Uterus (tissue), 4 donors: Measurements from ENCODE around the gene PLOD2. TPM values are rescaled to one million over a fixed set of nuclear protein-coding genes. Genes with fewer than 3 reads are reported as not detected.

Experiments
- DNase-seq, 2 donors: peaks; one replicate each; pipeline ENCODE4 v3.0.0-alpha.2; 2019 to 2020
- H3K27ac ChIP-seq, 2 donors: fragments of 200-600 bp; sonication (generic); 1 replicate in 1 of 2; 2 replicates in 1 of 2; pipeline ENCODE4 v1.5.1; 2016 to 2018
- H3K27me3 ChIP-seq, 2 donors: fragments of 200-600 bp; sonication (generic); one replicate each; pipeline ENCODE4 v1.5.1; 2018 to 2019; ENCODE audit warnings: control low read depth in 1 of 2
- H3K36me3 ChIP-seq, 2 donors: fragments of 200-600 bp; sonication (generic); one replicate each; pipeline ENCODE4 v1.5.1; 2019; ENCODE audit warnings: control low read depth in 1 of 2
- H3K4me1 ChIP-seq, 2 donors: fragments of 200-600 bp; sonication (generic); one replicate each; pipeline ENCODE4 v1.5.1; 2018 to 2019; ENCODE audit warnings: control low read depth in 1 of 2
- H3K4me3 ChIP-seq, 2 donors: fragments of 200-600 bp; sonication (generic); 1 replicate in 1 of 2; 2 replicates in 1 of 2; pipeline ENCODE4 v1.5.1; 2018 to 2019; ENCODE audit warnings: mild to moderate bottlenecking in 1 of 2
- H3K9me3 ChIP-seq, 2 donors: fragments of 200-600 bp; sonication (generic); one replicate each; pipeline ENCODE4 v1.5.1; 2019; ENCODE audit warnings: control low read depth in 1 of 2
- POLR2A ChIP-seq, 2 donors: fragments of 450-650 bp; IDR thresholded peaks; one replicate each; pipeline ENCODE4 v1.6.1; 2016; ENCODE audit warnings: antibody characterized with exemption in 2 of 2, mild to moderate bottlenecking in 1 of 2, moderate library complexity in 1 of 2
- intact Hi-C: fragments of 100-400 bp; cut with DNase I; formaldehyde crosslinking; loops from one replicate; pipeline ENCODE4 v1.15.1; 2023; ENCODE audit warnings: low total_unique reads
- total RNA-seq, 4 donors: library from RNA; depleted of rRNA in 3 of 4; stranded (reverse); fragments of >200 nt in 3 of 4; gene quantifications; one replicate each; pipeline versions ENCODE4 v1.1.0 to v1.2.4, GENCODE V29; 2014 to 2023
- TF ChIP-seq, protein P1 (sequence below), 4 experiments: fragments of 200-600 bp in 2 of 4; fragments of 450-650 bp in 2 of 4; sonication (generic) in 2 of 4; IDR thresholded peaks; one replicate each; pipeline ENCODE4 v1.5.1; 2016 to 2019; ENCODE audit warnings: antibody characterized with exemption in 4 of 4, mild to moderate bottlenecking in 2 of 4, moderate library complexity in 1 of 4
- donor health status: DM: yes; HTN: yes; CAD: no.

PLOD2 gene
- total RNA-seq, 4 donors from 2014 or later, result 23.5 to 83.2 (median 45.7) TPM

DNA sequence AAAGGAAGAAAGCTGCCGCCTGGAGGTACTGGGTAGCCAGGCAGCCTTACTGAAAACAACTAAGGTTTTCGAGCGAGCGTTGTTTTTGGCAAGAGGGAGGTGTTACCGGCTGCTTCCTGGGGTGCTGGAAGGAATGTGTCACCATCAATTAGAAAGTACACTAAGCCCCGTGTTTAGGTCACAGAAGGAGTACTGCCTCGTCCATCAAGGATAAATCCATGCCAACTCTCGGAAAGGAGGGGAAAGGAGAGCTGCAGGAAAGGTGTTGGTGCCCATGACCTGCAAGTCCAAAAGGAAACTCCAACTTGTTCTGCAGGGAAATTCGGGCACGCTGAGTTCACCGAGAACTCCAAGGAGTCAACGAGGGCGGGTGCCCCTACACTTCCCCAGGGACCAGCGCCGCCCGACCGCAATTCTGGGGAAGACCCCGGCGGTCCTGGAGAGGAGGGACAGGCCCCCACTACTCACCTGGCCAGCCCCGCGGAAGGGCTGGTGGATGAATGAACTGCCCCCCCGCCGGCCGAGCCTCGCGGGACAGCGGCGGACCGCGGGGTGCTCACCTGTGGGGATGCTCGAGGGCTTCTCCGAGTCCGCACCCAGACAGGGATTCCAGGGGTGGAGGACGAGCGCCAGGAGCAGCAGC is 542 bp downstream of the PLOD2 start:
- intact Hi-C loops, result no loop called here
- H3K4me1 ChIP-seq, result peaks cover 0 to 5% of the 10 kb centered on the region in 2 donors
- H3K27ac ChIP-seq, result peak overlapping the region; percentile 97
- H3K4me3 ChIP-seq, result peak overlapping the region; percentile 65 to 79
- no peaks in the 10 kb centered on the region for H3K36me3 ChIP-seq
- peak; percentile 68 to 81 for DNase-seq
- no peaks in the 10 kb centered on the region for H3K27me3 ChIP-seq
- peak in 1 of 2 donors; percentile 3 for TF ChIP-seq POLR2A (IDR thresholded peaks at IDR 0.05)
- TF ChIP-seq, protein P1, sequence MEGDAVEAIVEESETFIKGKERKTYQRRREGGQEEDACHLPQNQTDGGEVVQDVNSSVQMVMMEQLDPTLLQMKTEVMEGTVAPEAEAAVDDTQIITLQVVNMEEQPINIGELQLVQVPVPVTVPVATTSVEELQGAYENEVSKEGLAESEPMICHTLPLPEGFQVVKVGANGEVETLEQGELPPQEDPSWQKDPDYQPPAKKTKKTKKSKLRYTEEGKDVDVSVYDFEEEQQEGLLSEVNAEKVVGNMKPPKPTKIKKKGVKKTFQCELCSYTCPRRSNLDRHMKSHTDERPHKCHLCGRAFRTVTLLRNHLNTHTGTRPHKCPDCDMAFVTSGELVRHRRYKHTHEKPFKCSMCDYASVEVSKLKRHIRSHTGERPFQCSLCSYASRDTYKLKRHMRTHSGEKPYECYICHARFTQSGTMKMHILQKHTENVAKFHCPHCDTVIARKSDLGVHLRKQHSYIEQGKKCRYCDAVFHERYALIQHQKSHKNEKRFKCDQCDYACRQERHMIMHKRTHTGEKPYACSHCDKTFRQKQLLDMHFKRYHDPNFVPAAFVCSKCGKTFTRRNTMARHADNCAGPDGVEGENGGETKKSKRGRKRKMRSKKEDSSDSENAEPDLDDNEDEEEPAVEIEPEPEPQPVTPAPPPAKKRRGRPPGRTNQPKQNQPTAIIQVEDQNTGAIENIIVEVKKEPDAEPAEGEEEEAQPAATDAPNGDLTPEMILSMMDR (IDR thresholded peaks at IDR 0.05), result peak; percentile 48 to 77 (median 58)
- no peaks in the 10 kb centered on the region for H3K9me3 ChIP-seq

DNA sequence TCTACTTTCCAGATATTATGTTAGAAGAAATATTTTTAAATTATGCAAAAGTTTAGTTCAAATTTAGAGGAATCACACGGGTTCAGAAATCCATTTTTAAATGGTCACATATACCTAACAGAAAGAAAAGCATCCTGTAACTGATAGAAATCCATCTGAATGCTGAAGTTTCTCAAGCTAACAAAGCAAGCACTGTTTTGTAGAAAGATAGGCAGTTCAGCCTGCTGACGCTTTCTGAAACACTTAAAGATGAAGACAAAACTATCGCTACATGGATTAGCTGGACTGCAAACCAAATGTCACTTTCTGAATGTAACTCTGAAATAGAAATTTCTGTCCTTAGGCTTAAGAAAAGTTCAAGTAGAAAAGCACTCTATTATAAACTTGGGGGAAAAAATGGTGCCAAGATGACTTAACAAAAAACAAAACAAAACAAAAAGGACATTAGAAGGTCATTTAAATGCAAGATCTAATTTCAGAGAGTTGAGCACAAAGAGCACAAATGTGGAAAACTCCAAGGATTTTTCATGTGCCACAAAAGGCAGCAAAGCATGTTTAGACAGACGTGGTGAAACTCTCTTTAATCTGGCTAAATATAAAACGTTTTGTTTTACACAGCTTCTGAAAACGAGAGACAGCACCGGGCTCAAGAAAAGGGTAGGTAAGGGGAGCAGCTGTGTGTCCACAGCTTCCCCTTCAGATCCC is 1.2 kb downstream of the PLOD2 start:
- Histone ChIP-seq H3K4me3 (peak overlapping the region; percentile 65 to 79), H3K36me3 (no peaks in the 10 kb centered on the region), H3K9me3 (no peaks in the 10 kb centered on the region), H3K27ac (peak overlapping the region; percentile 97), H3K27me3 (no peaks in the 10 kb centered on the region), H3K4me1 (peaks cover 0 to 5% of the 10 kb centered on the region in 2 donors)
- peak in 1 of 2 donors; percentile 19 for TF ChIP-seq POLR2A (IDR thresholded peaks at IDR 0.05)
- TF ChIP-seq, protein P1 (IDR thresholded peaks at IDR 0.05), result no peak
- DNase-seq, result no peak
- intact Hi-C loops, result no loop called here

DNA sequence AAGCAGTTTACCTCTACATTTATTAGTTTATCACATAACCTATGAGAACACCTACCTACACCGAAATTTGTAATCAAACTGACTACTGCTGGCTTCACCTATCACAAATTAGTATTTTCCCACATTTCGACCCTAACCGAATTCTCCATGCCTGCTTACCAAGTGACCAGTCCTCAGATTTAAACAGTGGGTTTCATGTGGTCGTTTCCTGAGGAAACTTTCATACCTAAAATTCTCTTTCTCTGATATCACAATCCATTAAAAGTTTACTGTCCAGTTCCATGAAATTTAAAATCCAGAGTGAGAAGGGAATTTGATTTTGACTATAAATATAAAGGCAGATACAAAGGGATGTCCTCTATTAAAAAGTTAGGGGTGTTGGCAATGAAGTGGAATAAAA is 1.9 kb downstream of the PLOD2 start:
- no peaks in the 10 kb centered on the region for H3K9me3 ChIP-seq
- H3K27ac ChIP-seq, result peak overlapping the region; percentile 97
- H3K4me3 ChIP-seq, result peak overlapping the region; percentile 65 to 79
- DNase-seq, result no peak
- no peaks in the 10 kb centered on the region for H3K27me3 ChIP-seq
- TF ChIP-seq, protein P1 (IDR thresholded peaks at IDR 0.05), result no peak
- TF ChIP-seq POLR2A (IDR thresholded peaks at IDR 0.05), result no peak
- H3K36me3 ChIP-seq, result no peaks in the 10 kb centered on the region
- intact Hi-C loops, result no loop called here
- peaks cover 0 to 5% of the 10 kb centered on the region in 2 donors for H3K4me1 ChIP-seq

DNA sequence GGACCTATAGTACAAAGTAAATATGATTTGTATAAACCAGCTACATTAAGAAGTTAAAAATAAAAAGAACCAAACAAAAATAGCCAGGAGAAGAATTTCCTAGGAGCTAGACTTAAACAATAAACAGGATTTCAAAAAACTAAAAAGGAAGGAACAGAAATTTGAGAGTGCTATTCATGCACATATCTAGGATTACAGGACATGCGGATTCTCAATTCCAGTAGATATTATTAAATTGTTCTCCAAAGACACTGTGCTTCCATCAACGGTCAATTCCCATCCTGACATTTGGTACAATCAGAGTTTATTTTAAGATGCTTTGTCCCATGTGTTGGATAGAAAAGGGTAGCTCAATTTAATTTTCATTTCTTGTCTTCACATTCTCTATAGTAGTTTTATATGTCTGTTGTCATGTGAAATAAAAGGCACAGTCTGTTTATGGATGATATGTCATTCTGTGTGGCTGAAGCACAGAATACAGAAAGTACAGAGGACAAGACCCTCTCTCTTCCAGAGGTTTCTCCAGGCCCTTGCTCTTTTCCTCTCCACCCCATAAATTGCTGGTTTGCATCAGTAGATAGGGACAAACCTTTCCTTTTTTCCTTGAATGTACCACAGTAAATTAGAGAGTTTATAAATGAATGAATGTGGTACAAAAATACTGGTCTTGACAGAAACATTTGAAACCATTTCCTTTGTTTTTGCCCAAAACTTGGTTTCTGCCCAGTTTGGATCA is 3.5 kb downstream of the PLOD2 start:
- Histone ChIP-seq H3K36me3 (no peaks in the 10 kb centered on the region), H3K4me3 (no peak overlapping the region), H3K9me3 (no peaks in the 10 kb centered on the region), H3K27ac (peak overlapping the region; percentile 97), H3K27me3 (no peaks in the 10 kb centered on the region), H3K4me1 (peaks cover 3 to 4% of the 10 kb centered on the region in 2 donors)
- intact Hi-C loops, result no loop called here
- no peak for TF ChIP-seq POLR2A (IDR thresholded peaks at IDR 0.05)
- no peak for DNase-seq

DNA sequence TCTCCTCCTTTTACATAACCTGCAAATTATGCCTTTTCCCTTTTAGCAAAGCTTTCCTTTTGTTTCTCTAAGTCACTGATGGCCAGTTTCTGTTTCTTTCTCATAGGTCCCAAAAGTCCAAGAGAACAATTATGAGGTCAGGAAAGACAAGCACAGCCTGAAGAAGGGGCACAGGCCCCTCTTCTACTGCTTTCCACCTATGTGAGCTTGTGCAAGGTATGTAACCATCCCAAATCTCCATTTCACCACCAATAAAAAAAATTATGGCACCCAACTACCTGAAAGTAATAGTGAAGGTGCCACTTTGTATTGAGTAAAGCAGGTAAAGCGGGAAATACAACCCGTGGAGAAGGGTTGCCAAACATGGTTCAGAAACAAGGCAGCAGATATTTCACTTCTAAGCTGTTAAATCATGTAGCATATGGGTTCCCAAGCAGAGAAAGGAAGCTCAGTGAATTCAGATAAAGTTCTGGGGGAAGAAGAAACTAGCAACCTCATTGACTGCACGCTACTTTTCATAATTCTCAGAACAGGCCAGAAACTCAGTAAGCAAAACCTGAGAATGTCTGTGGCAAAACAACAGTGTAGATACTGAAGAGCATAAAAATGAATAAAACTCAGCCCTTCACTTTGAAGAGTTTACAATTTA is 4.2 kb downstream of the PLOD2 start:
- H3K4me1 ChIP-seq, result peaks cover 0 to 4% of the 10 kb centered on the region in 2 donors
- peak overlapping the region; percentile 97 for H3K27ac ChIP-seq
- H3K36me3 ChIP-seq, result no peaks in the 10 kb centered on the region
- peak overlapping the region; percentile 5 to 23 for H3K4me3 ChIP-seq
- intact Hi-C loops, result no loop called here
- TF ChIP-seq, protein P1 (IDR thresholded peaks at IDR 0.05), result no peak
- TF ChIP-seq POLR2A (IDR thresholded peaks at IDR 0.05), result no peak
- DNase-seq, result no peak
- H3K27me3 ChIP-seq, result no peaks in the 10 kb centered on the region
- H3K9me3 ChIP-seq, result no peaks in the 10 kb centered on the region
